Measurements from ENCODE around the gene CETN2.
"Not testable (repeated sequence)": the region's sequence is repeated elsewhere in the genome, so short reads cannot be mapped to it uniquely, and the experiment has no call there.

CETN2 gene

GRCh38 chrX:152831391-152831790 lies 834 bp upstream of the CETN2 start:
- no peak for DNase-seq

- DNase-seq, result no peak
Observed at GRCh38 chrX:152824841-152825374, 5.6 kb downstream of the CETN2 start.

GRCh38 chrX:152823657-152824056 lies 6.9 kb downstream of the CETN2 start:
- DNase-seq, result no peak

- DNase-seq, result no peak
Observed at GRCh38 chrX:152822383-152823086, 8.0 kb downstream of the CETN2 start.

- DNase-seq, result no peak
Observed at GRCh38 chrX:152821145-152821765, 9.3 kb downstream of the CETN2 start.

- DNase-seq, result no peak
Observed at GRCh38 chrX:152819732-152820131, 10.8 kb downstream of the CETN2 start.

GRCh38 chrX:152819266-152819665 lies 11.3 kb downstream of the CETN2 start:
- DNase-seq, result no peak

- no peak for DNase-seq
Observed at GRCh38 chrX:152818356-152818755, 12.2 kb downstream of the CETN2 start.

GRCh38 chrX:152817078-152817764 lies 13.3 kb downstream of the CETN2 start:
- DNase-seq, result no peak

- DNase-seq, result no peak
Observed at GRCh38 chrX:152814048-152814447, 16.5 kb downstream of the CETN2 start.

GRCh38 chrX:152813206-152813605 lies 17.4 kb downstream of the CETN2 start:
- DNase-seq, result no peak

GRCh38 chrX:152810403-152810802 lies 20.2 kb downstream of the CETN2 start:
- DNase-seq, result no peak

- DNase-seq, result no peak
Observed at GRCh38 chrX:152806035-152806434, 24.5 kb downstream of the CETN2 start.

- no peak for DNase-seq
Observed at GRCh38 chrX:152798945-152799344, 31.6 kb downstream of the CETN2 start.

- DNase-seq, result not testable (repeated sequence)
Observed at GRCh38 chrX:152787062-152787461, 43.5 kb downstream of the CETN2 start.
